Measurements from ENCODE around the gene EML4. TPM values are rescaled to one million over a fixed set of nuclear protein-coding genes. Genes with fewer than 3 reads are reported as not detected.

EML4 gene
- total RNA-seq, 4 donors from 2014 or later: 3.0 to 5.0 (median 4.6) TPM

DNA sequence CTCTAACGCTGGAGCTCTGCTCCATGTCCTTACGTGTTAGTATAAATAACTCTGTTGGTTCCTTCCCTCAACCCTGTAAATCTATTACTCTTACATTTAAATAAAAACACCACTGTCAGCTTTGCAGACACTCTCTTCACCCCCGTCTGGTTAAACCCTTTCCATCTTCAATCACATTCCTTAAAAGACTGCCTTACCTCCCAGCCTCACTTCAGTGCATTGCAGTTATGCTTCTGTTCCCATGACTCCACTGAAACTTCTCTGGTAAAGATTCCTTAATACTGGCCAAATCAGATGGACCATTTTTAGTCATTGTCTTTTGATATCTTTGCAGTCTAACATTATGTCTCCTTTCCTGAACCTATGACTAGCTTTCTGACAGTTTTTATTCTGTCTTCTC lies 61.7 kb downstream of the EML4 start:
- Histone ChIP-seq H3K4me3 (no peak overlapping the region), H3K9me3 (no peaks in the 10 kb centered on the region), H3K36me3 (no peaks in the 10 kb centered on the region), H3K27ac (no peak overlapping the region), H3K4me1 (no peaks in the 10 kb centered on the region), H3K27me3 (no peaks in the 10 kb centered on the region)
- TF ChIP-seq, protein P1, sequence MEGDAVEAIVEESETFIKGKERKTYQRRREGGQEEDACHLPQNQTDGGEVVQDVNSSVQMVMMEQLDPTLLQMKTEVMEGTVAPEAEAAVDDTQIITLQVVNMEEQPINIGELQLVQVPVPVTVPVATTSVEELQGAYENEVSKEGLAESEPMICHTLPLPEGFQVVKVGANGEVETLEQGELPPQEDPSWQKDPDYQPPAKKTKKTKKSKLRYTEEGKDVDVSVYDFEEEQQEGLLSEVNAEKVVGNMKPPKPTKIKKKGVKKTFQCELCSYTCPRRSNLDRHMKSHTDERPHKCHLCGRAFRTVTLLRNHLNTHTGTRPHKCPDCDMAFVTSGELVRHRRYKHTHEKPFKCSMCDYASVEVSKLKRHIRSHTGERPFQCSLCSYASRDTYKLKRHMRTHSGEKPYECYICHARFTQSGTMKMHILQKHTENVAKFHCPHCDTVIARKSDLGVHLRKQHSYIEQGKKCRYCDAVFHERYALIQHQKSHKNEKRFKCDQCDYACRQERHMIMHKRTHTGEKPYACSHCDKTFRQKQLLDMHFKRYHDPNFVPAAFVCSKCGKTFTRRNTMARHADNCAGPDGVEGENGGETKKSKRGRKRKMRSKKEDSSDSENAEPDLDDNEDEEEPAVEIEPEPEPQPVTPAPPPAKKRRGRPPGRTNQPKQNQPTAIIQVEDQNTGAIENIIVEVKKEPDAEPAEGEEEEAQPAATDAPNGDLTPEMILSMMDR (IDR thresholded peaks at IDR 0.05 in 4 of 5, conservative IDR thresholded peaks at IDR 0.05 in 1 of 5): no peak
- TF ChIP-seq POLR2A (IDR thresholded peaks at IDR 0.05): no peak
- no peak for DNase-seq
- no peak for ATAC-seq
- intact Hi-C loops (cut with DNase I; ENCODE audit: low total_unique reads): no loop called here
- in situ Hi-C loops (cut with MboI; ENCODE audit: low sequenced_read_pairs in 4 of 4): loop anchor here in 1 of 4 donors (10.0 kb wide), 1 partner anchor 136 kb away; no protein-coding TSS in a partner anchor

DNA sequence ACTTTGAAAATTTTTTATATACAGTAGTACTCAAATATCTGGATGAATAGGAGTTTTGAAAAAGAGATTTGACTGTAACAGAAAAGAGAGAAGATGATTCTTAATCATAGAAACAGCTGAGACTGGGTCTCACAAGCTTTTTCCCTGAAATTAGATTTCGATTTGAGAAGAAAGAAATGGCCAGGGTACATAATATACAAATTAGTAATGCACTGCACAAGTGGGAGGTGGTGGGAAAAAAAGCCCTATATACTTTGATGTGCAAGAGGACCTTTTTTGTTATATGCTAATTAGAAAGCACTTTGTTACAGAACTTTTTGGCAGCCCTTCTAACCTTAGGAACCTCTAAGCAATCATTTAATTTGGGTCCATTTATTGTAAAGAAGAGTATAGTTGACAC lies 62.9 kb downstream of the EML4 start:
- Histone ChIP-seq H3K27me3 (no peaks in the 10 kb centered on the region), H3K4me1 (no peaks in the 10 kb centered on the region), H3K27ac (no peak overlapping the region), H3K36me3 (no peaks in the 10 kb centered on the region), H3K4me3 (no peak overlapping the region), H3K9me3 (no peaks in the 10 kb centered on the region)
- intact Hi-C loops (cut with DNase I; ENCODE audit: low total_unique reads): no loop called here
- TF ChIP-seq POLR2A (IDR thresholded peaks at IDR 0.05): no peak
- TF ChIP-seq, protein P1 (IDR thresholded peaks at IDR 0.05 in 4 of 5, conservative IDR thresholded peaks at IDR 0.05 in 1 of 5): no peak
- DNase-seq: no peak
- no peak for ATAC-seq
- in situ Hi-C loops (cut with MboI; ENCODE audit: low sequenced_read_pairs in 4 of 4): loop anchor here in 1 of 4 donors (10.0 kb wide), 1 partner anchor 137 kb away; no protein-coding TSS in a partner anchor

DNA sequence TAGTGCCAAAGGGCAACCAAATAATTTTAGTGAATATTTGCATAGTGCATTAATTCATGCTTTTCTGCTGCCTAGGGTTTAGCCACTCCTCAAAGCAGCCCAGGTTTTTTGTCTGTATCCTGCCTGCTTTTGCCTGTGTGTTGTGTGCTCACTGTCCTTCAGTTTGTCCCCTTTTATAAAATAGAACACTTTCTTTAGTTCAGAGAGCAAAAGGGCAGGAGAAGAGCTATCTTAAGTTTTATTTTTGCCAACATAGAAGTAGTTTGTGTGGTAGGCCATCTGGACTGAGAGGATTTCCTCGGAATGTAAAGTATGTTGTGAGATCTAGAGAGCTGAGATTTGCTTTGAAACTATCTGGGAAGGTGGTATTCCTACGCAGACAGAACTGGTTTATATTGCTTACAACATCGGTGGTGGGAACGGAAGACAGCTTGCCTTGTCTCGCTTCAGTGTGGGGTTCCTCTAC lies 64.9 kb downstream of the EML4 start:
- Histone ChIP-seq H3K4me1 (no peaks in the 10 kb centered on the region), H3K27me3 (no peaks in the 10 kb centered on the region), H3K9me3 (no peaks in the 10 kb centered on the region), H3K36me3 (no peaks in the 10 kb centered on the region), H3K27ac (no peak overlapping the region), H3K4me3 (no peak overlapping the region)
- no peak for DNase-seq
- no peak for TF ChIP-seq POLR2A (IDR thresholded peaks at IDR 0.05)
- TF ChIP-seq, protein P1 (IDR thresholded peaks at IDR 0.05 in 4 of 5, conservative IDR thresholded peaks at IDR 0.05 in 1 of 5): no peak
- in situ Hi-C loops (cut with MboI; ENCODE audit: low sequenced_read_pairs in 4 of 4): loop anchor here in 1 of 4 donors (10.0 kb wide), 1 partner anchor 139 kb away; no protein-coding TSS in a partner anchor
- intact Hi-C loops (cut with DNase I; ENCODE audit: low total_unique reads): no loop called here
- ATAC-seq: no peak

DNA sequence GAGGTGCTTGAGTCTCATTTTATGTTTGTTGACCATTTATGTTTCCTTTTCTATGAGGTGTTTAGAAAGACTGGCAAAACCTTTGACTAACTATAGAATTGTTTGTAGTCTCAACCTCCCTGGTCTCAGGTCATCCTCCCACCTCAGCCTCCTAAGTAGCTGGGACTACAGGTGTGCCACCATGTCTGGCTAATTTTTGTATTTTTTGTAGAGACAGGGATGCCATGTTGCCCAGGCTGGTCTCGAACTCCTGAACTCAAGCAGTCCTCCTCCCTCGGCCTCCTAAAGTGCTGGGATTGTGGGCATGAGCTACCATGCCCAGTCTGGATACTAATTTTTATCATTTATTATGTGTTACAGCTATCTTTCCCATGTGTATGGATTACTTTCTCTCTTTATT lies 67.8 kb downstream of the EML4 start:
- Histone ChIP-seq H3K36me3 (no peaks in the 10 kb centered on the region), H3K27me3 (no peaks in the 10 kb centered on the region), H3K4me3 (no peak overlapping the region), H3K4me1 (no peaks in the 10 kb centered on the region), H3K9me3 (no peaks in the 10 kb centered on the region), H3K27ac (no peak overlapping the region)
- ATAC-seq (no peak), DNase-seq (no peak)
- TF ChIP-seq, protein P1 (IDR thresholded peaks at IDR 0.05 in 4 of 5, conservative IDR thresholded peaks at IDR 0.05 in 1 of 5): no peak
- no peak for TF ChIP-seq POLR2A (IDR thresholded peaks at IDR 0.05)
- intact Hi-C loops (cut with DNase I; ENCODE audit: low total_unique reads): no loop called here
- in situ Hi-C loops (cut with MboI; ENCODE audit: low sequenced_read_pairs in 4 of 4): loop anchor here in 3 of 4 donors (5.0 to 10.0 kb wide), 2 partner anchors 140 to 142 kb away; no protein-coding TSS in a partner anchor

Measured in gastrocnemius medialis (tissue), 4 donors.